GM21737 (cell line): ENCODE measurements around the gene LIN28B.
"Not testable (repeated sequence)": the region's sequence is repeated elsewhere in the genome, so short reads cannot be mapped to it uniquely, and the experiment has no call there.

ENCODE experiments used
- ATAC-seq: cut with Tn5 transposase; IDR thresholded peaks from one replicate; pipeline ENCODE4 v1.9.1; 2021; ENCODE audit warnings: mild to moderate bottlenecking, moderate library complexity; ENCODE audit not compliant: unreplicated experiment

Gene LIN28B

GRCh38 chr6:104956731-104957294, at the start of gene LIN28B:
TSS of gene LIN28B (plus strand) at chr6:104957107. CDS start at chr6:104957251, 144 bp downstream.
- no peak for ATAC-seq

DNA sequence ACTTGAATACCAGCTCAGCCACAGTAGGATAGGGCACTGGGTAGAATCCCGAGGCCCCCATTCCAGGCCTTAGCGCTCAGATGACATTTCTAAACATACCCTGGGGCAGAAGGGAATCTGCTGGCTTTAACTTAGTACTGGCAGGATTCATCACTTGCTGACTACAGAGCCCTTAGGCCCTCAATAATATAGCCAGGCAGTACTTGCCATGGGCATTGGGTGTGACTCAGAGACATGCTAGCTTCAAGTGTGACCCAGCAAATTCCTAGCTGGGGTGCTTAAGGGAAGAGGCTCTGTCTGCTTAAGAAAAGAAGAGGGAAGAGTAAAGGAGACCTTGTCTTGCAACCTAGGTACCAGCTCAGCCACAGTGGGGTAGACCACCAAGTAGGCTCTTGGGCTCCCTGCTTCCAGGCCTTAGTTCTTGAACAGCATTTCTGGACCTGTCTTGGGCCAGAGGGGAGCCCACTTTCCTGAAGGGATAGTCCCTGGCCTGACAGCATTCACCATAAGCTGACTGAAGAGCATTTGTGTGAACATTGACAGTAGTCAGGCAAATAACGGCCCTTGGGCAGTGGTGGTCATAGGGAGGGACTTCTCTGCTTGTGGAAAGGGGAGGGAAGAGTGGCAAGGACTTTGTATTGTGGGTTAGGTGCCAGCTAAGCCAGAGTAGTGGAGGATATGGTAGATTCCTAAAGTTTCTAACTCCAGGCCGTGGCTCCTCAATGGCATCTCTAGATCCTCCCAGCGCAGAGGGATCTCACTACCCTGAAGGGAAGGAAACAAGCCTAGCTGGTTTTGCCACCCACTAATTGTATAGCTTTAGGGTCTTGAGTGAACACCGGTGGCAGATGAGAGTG, 48.6 kb upstream of the LIN28B start:
- ATAC-seq, result no peak

DNA sequence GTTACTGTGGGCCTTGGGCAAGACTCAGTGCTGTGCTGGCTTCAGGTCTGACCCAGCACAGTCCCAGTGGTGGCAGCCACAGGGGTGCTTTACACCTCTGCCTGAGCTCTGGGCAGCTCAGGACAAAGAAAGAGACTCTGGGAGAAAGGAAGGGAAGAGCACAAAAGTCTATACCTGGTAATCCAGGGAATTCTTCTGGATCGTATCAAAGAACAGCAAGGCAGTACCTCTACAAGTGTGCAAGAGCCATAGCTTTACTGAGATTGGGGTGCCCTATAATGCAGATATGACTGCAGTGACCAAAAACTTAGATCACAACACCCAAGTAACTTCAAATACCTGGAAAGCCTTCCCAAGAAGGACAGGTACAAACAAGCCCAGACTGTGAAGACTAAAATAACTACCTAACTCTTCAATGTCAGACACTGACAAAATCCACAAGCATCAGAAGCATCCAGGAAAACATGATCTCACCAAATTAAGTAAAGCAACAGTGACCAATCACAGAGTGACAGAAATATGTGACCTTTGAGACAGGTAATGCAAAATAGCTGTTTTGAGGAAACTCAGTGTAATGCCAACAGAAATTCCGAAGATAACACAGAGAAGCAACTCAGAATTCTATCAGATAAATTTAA, 47.9 kb upstream of the LIN28B start:
- no peak for ATAC-seq

- ATAC-seq, result no peak
Measured at GRCh38 chr6:104921896-104922295, 35.0 kb upstream of the LIN28B start.

GRCh38 chr6:104928141-104928540, 28.8 kb upstream of the LIN28B start:
- no peak for ATAC-seq

DNA sequence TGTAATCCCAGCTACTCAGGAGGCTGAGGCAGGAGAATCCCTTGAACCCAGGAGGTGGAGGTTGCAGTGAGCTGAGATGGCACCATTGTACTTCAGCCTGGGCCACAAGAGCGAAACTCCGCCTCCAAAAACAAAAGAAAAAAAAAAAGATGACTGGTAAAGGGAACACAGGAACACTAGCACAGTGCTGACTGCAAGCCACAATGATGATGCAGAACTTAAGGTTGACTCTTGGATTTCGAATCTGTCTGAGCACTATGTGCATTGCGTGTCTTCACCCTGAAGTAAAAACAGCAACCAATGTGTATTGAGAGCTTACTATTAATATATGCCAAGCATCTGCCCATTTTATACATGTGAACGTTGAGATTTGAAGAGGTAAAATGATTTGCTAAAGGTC, 27.6 kb upstream of the LIN28B start:
- no peak for ATAC-seq

DNA sequence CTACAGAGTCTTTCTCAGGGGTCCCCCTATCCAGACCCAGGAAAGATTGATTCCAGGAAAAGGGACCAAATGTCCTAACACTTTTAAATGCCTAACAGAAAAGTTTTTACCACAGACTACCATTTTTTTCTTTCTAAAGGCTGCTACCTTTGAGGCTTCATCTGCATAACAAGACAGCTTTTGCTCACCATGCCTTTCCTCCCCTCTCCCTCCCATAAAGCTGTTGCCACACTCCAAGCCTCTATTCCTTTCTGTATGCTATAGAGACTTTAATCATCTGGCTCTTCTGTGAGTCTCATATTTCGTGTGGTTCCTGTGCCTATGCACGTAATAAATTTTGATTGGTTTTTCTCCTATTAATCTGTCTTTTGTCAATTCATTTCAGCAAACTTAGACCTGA, 26.0 kb upstream of the LIN28B start:
- ATAC-seq, result no peak

GRCh38 chr6:104936766-104937535, 20.0 kb upstream of the LIN28B start:
- no peak for ATAC-seq

DNA sequence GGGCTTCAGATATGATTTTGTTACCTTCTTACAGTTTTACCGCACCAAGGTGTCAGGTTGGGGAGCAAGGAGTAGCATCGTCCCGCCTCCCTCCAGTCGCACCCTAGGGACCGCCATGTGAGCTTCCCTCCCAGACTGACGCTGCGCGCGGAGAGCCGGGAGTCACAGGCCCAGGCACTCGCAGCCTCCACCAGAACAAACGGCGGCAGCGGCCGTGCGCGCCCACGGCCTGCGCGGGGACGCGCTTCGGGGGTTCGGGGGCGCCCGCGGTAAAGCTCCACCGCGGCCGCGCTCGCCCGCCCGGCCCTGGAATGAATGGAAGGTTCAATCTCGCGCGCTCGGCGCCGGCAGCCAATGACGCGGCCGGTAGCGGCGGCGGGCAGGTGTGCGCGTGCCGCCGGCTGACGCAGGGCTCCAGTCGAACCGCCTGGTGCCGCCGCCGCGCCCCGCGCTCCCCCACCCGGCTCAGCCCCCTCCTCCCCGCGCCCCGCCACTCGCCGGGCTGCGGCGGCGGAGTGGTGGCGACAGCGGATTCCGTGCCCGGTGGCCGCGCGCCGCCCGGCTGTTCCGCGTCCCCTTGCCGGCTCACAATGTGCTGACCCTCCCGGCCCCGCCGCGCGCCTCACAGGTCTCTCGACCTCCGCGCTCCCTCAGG, 16.5 kb upstream of the LIN28B start:
- ATAC-seq, result no peak

DNA sequence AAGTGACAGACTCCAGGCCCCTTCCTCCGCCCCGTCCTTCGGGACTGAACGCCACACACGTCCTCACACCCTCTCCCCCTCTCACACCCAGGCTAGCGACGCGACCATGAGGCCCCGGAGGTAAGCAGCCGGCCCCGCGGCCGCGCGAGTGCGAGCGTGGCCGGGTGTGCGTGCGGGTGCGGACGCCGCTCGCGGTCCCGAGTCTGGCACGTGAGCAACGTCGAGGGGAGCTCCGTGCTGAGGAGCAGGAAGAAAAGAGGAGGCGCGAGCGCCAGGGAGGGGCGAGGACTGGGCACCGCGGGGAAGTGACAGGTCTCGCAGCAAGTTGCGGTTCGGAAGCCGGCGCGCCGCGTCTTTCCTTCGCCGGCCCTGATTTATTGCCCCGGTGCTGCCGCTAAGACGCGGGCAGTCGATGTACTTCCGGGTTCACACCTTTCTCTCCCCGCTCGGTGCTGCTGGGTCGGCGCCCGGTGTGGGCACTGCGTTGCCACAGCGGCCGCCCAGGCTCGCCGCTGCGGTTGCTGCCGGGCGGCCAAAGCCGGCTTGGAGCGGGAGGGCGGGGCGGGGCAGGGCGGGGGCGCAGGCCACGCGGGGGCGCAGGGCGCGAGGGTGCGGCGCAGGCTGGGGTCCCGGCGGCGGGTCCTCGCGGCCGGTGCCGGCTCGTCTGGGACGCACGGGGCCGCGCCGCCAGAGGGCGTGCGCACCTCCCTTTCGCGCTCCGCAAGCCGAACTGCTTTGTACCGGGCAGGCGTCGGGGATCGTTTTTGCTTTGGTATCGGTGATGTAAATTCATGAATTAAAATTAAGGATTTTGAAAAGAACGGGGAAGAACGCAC, 15.8 kb upstream of the LIN28B start:
- peak; percentile 65 for ATAC-seq

DNA sequence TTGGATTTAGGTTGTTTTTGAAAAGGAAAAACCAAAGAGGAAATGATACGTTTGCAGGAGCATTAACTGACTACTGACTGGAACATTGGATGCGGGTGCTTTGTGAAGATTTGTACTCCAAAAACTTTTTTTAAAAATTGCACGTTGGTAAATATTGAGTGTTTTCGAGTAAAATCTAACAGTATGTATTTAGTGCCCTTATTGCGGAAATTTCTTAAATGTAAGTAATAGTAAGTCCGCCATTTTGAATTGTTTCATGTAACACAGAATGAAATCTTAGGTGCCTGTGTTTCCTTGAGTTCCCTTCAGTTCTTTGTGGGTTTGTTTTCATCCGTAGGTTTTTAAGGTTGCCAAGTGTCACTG, 15.2 kb upstream of the LIN28B start:
- no peak for ATAC-seq

GRCh38 chr6:104943781-104944180, 13.1 kb upstream of the LIN28B start:
- ATAC-seq, result no peak

GRCh38 chr6:104949206-104949605, 7.7 kb upstream of the LIN28B start:
- no peak for ATAC-seq

- no peak for ATAC-seq
Measured at GRCh38 chr6:104951677-104952076, 5.2 kb upstream of the LIN28B start.

DNA sequence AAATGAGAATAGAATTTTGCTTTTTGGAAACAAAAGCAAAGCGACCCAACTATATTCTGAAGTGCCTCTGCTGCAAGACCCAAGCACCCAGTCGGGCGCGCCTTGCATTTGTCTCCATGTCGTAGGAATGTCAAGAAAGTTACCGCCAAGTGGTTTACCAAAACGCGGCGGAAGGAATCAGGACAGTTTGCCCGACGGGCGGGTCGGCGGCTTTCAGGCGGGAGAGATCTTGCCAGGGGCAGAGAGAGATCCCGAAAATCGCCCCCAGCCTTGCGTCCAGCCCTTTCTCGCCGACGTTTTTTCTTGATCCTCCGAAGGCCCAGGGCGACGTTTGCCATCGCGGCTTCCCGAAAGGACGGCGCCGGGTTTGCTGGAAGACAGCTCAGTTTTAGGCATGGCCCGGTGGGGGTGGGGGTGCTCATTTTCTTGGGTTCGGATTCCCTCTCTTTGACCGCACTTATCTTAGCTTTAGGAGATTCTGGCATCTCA, 4.0 kb upstream of the LIN28B start:
- no peak for ATAC-seq

- not testable (repeated sequence) for ATAC-seq
Measured at GRCh38 chr6:104953400-104954189, 3.3 kb upstream of the LIN28B start.

- ATAC-seq, result no peak
Measured at GRCh38 chr6:104954190-104954797, 2.6 kb upstream of the LIN28B start.

DNA sequence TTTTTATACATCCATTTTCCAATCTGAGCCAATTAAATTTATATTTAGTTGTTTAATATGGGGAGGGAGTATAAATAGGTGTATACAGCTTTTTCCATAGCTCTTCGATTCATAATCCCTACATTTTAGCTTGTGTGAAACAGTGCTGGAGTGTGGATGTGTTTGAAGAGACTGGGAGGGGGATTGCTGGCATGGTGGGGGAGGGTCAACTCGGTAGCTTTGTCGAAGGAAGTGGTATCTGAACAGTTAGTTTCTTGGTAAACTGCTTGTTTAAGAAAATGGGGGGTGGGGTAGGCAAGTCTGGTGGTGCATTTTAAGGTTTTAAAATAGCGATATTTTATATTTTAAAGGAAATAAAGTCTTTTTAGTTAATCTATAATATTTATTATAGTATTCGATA, 1.4 kb upstream of the LIN28B start:
- no peak for ATAC-seq
